Measurements from ENCODE around the gene PPM1N.

PPM1N gene

GRCh38 chr19:45492137-45492626 lies 6.1 kb upstream of the PPM1N start:
- DNase-seq (ENCODE audit: low spot score), result no peak

GRCh38 chr19:45492627-45493470 lies 5.4 kb upstream of the PPM1N start:
- DNase-seq (ENCODE audit: low spot score), result no peak

GRCh38 chr19:45494261-45494916 lies 3.9 kb upstream of the PPM1N start:
- DNase-seq (ENCODE audit: low spot score), result no peak

GRCh38 chr19:45495178-45495577 lies 3.1 kb upstream of the PPM1N start:
- no peak for DNase-seq (ENCODE audit: low spot score)

GRCh38 chr19:45496349-45496953 lies 1.8 kb upstream of the PPM1N start:
- no peak for DNase-seq (ENCODE audit: low spot score)

- DNase-seq (ENCODE audit: low spot score), result no peak
These were observed 452 bp upstream of the PPM1N start for GRCh38 chr19:45497791-45498190.

GRCh38 chr19:45499196-45500180 lies 1.2 kb downstream of the PPM1N start:
- no peak for DNase-seq (ENCODE audit: low spot score)

GRCh38 chr19:45500918-45501729 lies 2.9 kb downstream of the PPM1N start:
- DNase-seq (ENCODE audit: low spot score), result no peak

GRCh38 chr19:45501730-45502014 lies 3.4 kb downstream of the PPM1N start:
- DNase-seq (ENCODE audit: low spot score), result no peak

GRCh38 chr19:45502111-45502510 lies 3.9 kb downstream of the PPM1N start:
- no peak for DNase-seq (ENCODE audit: low spot score)

GRCh38 chr19:45503909-45504308 lies 5.7 kb downstream of the PPM1N start:
- no peak for DNase-seq (ENCODE audit: low spot score)

- DNase-seq (ENCODE audit: low spot score), result no peak
These were observed 7.1 kb downstream of the PPM1N start for GRCh38 chr19:45505151-45505995.

GRCh38 chr19:45505996-45506245 lies 7.7 kb downstream of the PPM1N start:
- no peak for DNase-seq (ENCODE audit: low spot score)

GRCh38 chr19:45506246-45506988 lies 8.2 kb downstream of the PPM1N start:
- DNase-seq (ENCODE audit: low spot score), result peak; percentile 85

- DNase-seq (ENCODE audit: low spot score), result peak; percentile 86
These were observed 9.0 kb downstream of the PPM1N start, which contains the start of gene VASP for GRCh38 chr19:45506989-45507871. TSS of gene VASP (plus strand) at chr19:45507479. CDS start at chr19:45507772, 293 bp downstream.

GRCh38 chr19:45507872-45508416 lies 9.7 kb downstream of the PPM1N start:
- DNase-seq (ENCODE audit: low spot score), result no peak

- DNase-seq (ENCODE audit: low spot score), result no peak
These were observed 10.2 kb downstream of the PPM1N start for GRCh38 chr19:45508417-45508860.

Data from putamen (tissue), 1 donor.